ENCODE data around the gene COL27A1. TPM values are rescaled to one million over a fixed set of nuclear protein-coding genes. Genes with fewer than 3 reads are reported as not detected.

The COL27A1 gene
- total and polyA plus RNA-seq, 9 of the 15 experiments (the other 6 are each of a cell fraction or from before 2014, with no cell fraction given) = 0.07 TPM; not detected in 8

DNA sequence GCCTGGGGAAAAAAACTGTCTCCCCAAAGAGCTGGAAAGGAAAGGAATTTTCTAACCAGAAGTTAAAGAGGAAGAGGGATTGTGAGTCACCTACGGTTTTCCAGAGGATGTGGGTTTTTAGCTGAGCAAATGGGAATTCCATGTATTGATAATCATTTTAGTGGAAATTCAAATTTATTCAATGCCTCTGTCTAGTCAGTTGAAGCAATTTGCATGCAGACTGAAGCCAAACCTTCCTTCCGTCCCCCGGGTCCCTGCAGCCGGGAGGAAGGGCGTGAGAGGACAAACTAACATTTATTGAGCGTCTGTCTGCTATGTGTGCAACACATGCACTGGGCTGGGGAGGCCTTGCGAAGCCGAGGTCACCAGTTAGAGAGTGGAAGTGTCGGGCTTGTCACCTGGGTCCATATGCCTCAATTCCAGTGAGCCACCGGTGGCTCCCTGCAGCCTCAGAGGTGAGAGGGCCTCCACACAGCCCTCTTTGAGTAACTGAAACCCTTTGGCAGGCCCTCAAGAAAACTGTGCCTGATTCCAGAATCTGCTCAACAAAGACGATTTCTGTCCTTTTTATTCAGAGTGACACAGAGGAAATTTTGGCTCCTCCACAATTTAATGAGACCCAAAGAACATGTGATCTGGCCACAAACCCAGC lies 70.3 kb downstream of the COL27A1 start:
- ATAC-seq = no peak
- Histone ChIP-seq H3K9me3 (replicated peaks; ENCODE audit: control insufficient read depth, insufficient read depth, low read depth, low read length) (no peaks in the 10 kb centered on the region), H3K9me1 (ENCODE audit: control insufficient read depth, insufficient read depth, low read length) (no peaks in the 10 kb centered on the region), H3K4me2 (ENCODE audit: insufficient read depth, low read length) (no peak overlapping the region), H3K36me3 (ENCODE audit: control insufficient read depth, insufficient read depth, low read length) (no peaks in the 10 kb centered on the region), H2AFZ (ENCODE audit: low read depth, low read length) (no peak overlapping the region), H3K4me1 (replicated peaks in 1 of 2; ENCODE audit: control insufficient read depth in 2 of 2, insufficient read depth in 2 of 2, low read length in 2 of 2) (no peaks in the 10 kb centered on the region), H3K9ac (ENCODE audit: insufficient read depth in 1 of 2, low read depth in 2 of 2, low read length in 2 of 2) (no peak overlapping the region), H4K20me1 (replicated peaks; ENCODE audit: control insufficient read depth, insufficient read depth, low read length) (peaks cover 9% of the 10 kb centered on the region; the same call in 1 of the 2 replicates), H3K79me2 (ENCODE audit: control insufficient read depth, insufficient read depth, low read length) (no peaks in the 10 kb centered on the region), H3K27ac (ENCODE audit: extremely low read depth, low read depth, low read length) (no peak overlapping the region), H3K4me3 (no peak overlapping the region), H3K27me3 (ENCODE audit: control insufficient read depth in 2 of 2, insufficient read depth in 2 of 2, low read length in 2 of 2) (peaks cover 10 to 72% of the 10 kb centered on the region in 2 experiments; a peak in 4 of 5 replicates)
- in situ Hi-C loops (cut with MboI) = no loop called here
- POLR2A ChIA-PET = no interaction called here
- BruUV-seq (replicated peaks) = no TSS peak
- 0% methylated on average over 11 of the region's 11 CpGs for WGBS (ENCODE audit: insufficient coverage, low coverage, missing lambda C conversion rate)
- no peak for FAIRE-seq
- CTCF ChIA-PET (ENCODE audit: low intra/inter-chr PET ratio) = no interaction called here
- DNase-seq (ENCODE audit: extremely low read depth in 1 of 4, low spot score in 3 of 4) = no peak
- intact Hi-C loops (cut with micrococcal nuclease) = no loop called here
- TF ChIP-seq HDAC6 (IDR thresholded peaks at IDR 0.05; ENCODE audit: low read depth, low read length) (no peak), KDM2B (CRISPR knock-in tag; IDR thresholded peaks at IDR 0.05) (no peak), RBFOX2 (IDR thresholded peaks at IDR 0.05; ENCODE audit: low read depth, low read length) (no peak), BCL6 (CRISPR knock-in tag; IDR thresholded peaks at IDR 0.05) (no peak), CSDE1 (IDR thresholded peaks at IDR 0.05) (no peak), KDM4B (IDR thresholded peaks at IDR 0.05; ENCODE audit: borderline replicate concordance in 2 of 2, low read depth in 1 of 2) (no peak), ZNF766 (CRISPR knock-in tag; conservative IDR thresholded peaks at IDR 0.05) (no peak), SAFB (IDR thresholded peaks at IDR 0.05; ENCODE audit: borderline replicate concordance, low read depth, low read length) (no peak), ZBTB40 (IDR thresholded peaks at IDR 0.05) (no peak), ZBTB40 (CRISPR knock-in tag; IDR thresholded peaks at IDR 0.05) (no peak), RBBP5 (IDR thresholded peaks at IDR 0.05; ENCODE audit: borderline replicate concordance, insufficient read depth, low read length, poor library complexity, severe bottlenecking) (no peak), NFRKB (IDR thresholded peaks at IDR 0.05; ENCODE audit: low read depth) (no peak)
- TF ChIP-seq, protein P1, sequence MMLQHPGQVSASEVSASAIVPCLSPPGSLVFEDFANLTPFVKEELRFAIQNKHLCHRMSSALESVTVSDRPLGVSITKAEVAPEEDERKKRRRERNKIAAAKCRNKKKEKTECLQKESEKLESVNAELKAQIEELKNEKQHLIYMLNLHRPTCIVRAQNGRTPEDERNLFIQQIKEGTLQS (IDR thresholded peaks at IDR 0.05) = no peak
- TF ChIP-seq, protein P1 (CRISPR knock-in tag; conservative IDR thresholded peaks at IDR 0.05) = no peak

Measured in K562 (cell line).